B cell (primary cell): ENCODE measurements around the gene RPUSD3. TPM values are rescaled to one million over a fixed set of nuclear protein-coding genes. Genes with fewer than 3 reads are reported as not detected.

Experiments used
- ATAC-seq: fragments of 200-7000 bp; cut with Tn5 transposase; one replicate; pipeline ENCODE4 v1.10.0; 2021; ENCODE audit warnings: low read depth, mild to moderate bottlenecking, moderate number of reproducible peaks, moderate library complexity
- CTCF ChIA-PET: fragments of 350-600 bp; sonication (Branson Sonifier 250); formaldehyde crosslinking; loops from one replicate; lab custom pipeline; 2021; ENCODE audit warnings: antibody characterized with exemption, inconsistent platforms; lab: Charles Lee
- POLR2A ChIA-PET: fragments of 350-600 bp; sonication (Branson Sonifier 250); formaldehyde crosslinking; loops from one replicate; lab custom pipeline; 2021; ENCODE audit warnings: antibody characterized with exemption; lab: Charles Lee
- DNase-seq: peaks from one replicate; pipeline ENCODE4 v3.0.0; 2013
- H2AFZ ChIP-seq: 2 replicates; pipeline ENCODE4 v1.6.1; 2012; ENCODE audit warnings: mild to moderate bottlenecking, low read depth, low read length; ENCODE audit not compliant: insufficient read depth, poor library complexity, severe bottlenecking
- H3K27ac ChIP-seq, 2 donors: 1 replicate in 1 of 2; 2 replicates in 1 of 2; pipeline ENCODE4 v1.5.1; 2012 to 2013; ENCODE audit warnings: low read length in 2 of 2, mild to moderate bottlenecking in 2 of 2, moderate library complexity in 1 of 2
- H3K27me3 ChIP-seq, 4 experiments: fragments of 200-600 bp in 1 of 4; sonication (generic) in 1 of 4; replicated peaks in 1 of 4; 1 replicate in 2 of 4; 2 replicates in 2 of 4; pipeline versions ENCODE4 v1.6.1 to v1.7.0; 2013 to 2016; ENCODE audit warnings: low read length in 3 of 4, mild to moderate bottlenecking in 2 of 4, mixed read lengths in 1 of 4, moderate library complexity in 1 of 4; ENCODE audit not compliant: insufficient read depth in 4 of 4, control insufficient read depth in 3 of 4; ENCODE audit errors: control extremely low read depth in 1 of 4
- H3K36me3 ChIP-seq, 2 experiments: replicated peaks in 1 of 2; 1 replicate in 1 of 2; 2 replicates in 1 of 2; pipeline versions ENCODE4 v1.6.1 to v1.7.1; 2013; ENCODE audit warnings: low read length in 1 of 2; ENCODE audit not compliant: insufficient read depth in 2 of 2, control insufficient read depth in 1 of 2; ENCODE audit errors: control extremely low read depth in 1 of 2, extremely low read depth in 1 of 2
- H3K4me1 ChIP-seq, 2 donors: fragments of 200-600 bp in 1 of 2; sonication (generic) in 1 of 2; 1 replicate in 1 of 2; 2 replicates in 1 of 2; pipeline versions ENCODE4 v1.5.1 to v1.6.1; 2013 to 2017; ENCODE audit warnings: low read length in 2 of 2; ENCODE audit not compliant: control insufficient read depth in 2 of 2, insufficient read depth in 2 of 2
- H3K4me2 ChIP-seq: replicated peaks from 2 replicates; pipeline ENCODE3; 2012; ENCODE audit warnings: mild to moderate bottlenecking, low read depth, low read length; ENCODE audit not compliant: poor library complexity, severe bottlenecking
- H3K4me3 ChIP-seq, 5 experiments: fragments of 200-600 bp in 1 of 5; sonication (generic) in 1 of 5; 1 replicate in 3 of 5; 2 replicates in 2 of 5; pipeline versions ENCODE4 v1.5.1 to v1.7.0; 2011 to 2016; ENCODE audit warnings: low read length in 4 of 5, mild to moderate bottlenecking in 4 of 5, low read depth in 2 of 5, control low read depth in 1 of 5, moderate library complexity in 1 of 5; ENCODE audit not compliant: insufficient read depth in 1 of 5; ENCODE audit errors: control extremely low read depth in 1 of 5, extremely low read depth in 1 of 5
- H3K79me2 ChIP-seq: fragments of 200-600 bp; sonication (generic); one replicate; pipeline ENCODE4 v1.6.0; 2016; ENCODE audit warnings: low read length; ENCODE audit not compliant: control insufficient read depth, insufficient read depth
- H3K9ac ChIP-seq: fragments of 200-600 bp; sonication (generic); 2 replicates; pipeline ENCODE4 v1.6.1; 2017; ENCODE audit warnings: mild to moderate bottlenecking, low read length, moderate library complexity
- H3K9me3 ChIP-seq, 3 donors: one replicate each; pipeline versions ENCODE4 v1.6.1 to v1.7.1; 2013; ENCODE audit warnings: low read length in 2 of 3; ENCODE audit not compliant: control insufficient read depth in 2 of 3, insufficient read depth in 1 of 3; ENCODE audit errors: control extremely low read depth in 1 of 3
- H4K20me1 ChIP-seq: 2 replicates; pipeline ENCODE4 v1.6.0; 2012; ENCODE audit warnings: mild to moderate bottlenecking, low read length; ENCODE audit not compliant: insufficient read depth, control insufficient read depth, poor library complexity, severe bottlenecking
- H3K27ac Mint-ChIP-seq: one replicate; pipeline ENCODE4 v1.8.0; 2021; ENCODE audit warnings: mixed read lengths
- H3K27me3 Mint-ChIP-seq: one replicate; pipeline ENCODE4 v1.8.0; 2021; ENCODE audit warnings: mixed read lengths
- H3K4me1 Mint-ChIP-seq: one replicate; pipeline ENCODE4 v1.8.0; 2021; ENCODE audit warnings: mixed read lengths
- H3K4me3 Mint-ChIP-seq: one replicate; pipeline ENCODE4 v1.8.0; 2021; ENCODE audit warnings: mixed read lengths
- H3K9me3 Mint-ChIP-seq: one replicate; pipeline ENCODE4 v1.8.0; 2022; ENCODE audit warnings: mixed read lengths; ENCODE audit not compliant: insufficient read depth
- CTCF ChIP-seq: fragments of 200-600 bp; IDR thresholded peaks from one replicate; pipeline ENCODE4 v1.8.0; 2022; ENCODE audit warnings: antibody characterized with exemption, mild to moderate bottlenecking
- EZH2 ChIP-seq: IDR thresholded peaks from 2 replicates; pipeline ENCODE4 v1.6.1; 2012; ENCODE audit warnings: borderline replicate concordance, low read depth, mild to moderate bottlenecking, moderate library complexity, low read length; ENCODE audit not compliant: insufficient read depth, poor library complexity, severe bottlenecking
- WGBS: methylation state at CpG from one replicate; pipeline ENCODE4 v1.1.5; 2013; ENCODE audit warnings: missing lambda C conversion rate; ENCODE audit not compliant: insufficient coverage; 5-methylcytosine and 5-hydroxymethylcytosine counted together
- intact Hi-C: fragments of 100-400 bp; cut with micrococcal nuclease; formaldehyde crosslinking; loops from one replicate; pipeline ENCODE4 v1.10.0; 2022
- polyA plus RNA-seq: library from polyadenylated mRNA; depleted of rRNA; stranded (reverse); fragments of >200 nt; gene quantifications from 2 replicates; pipeline ENCODE4 v1.2.3, GENCODE V29; 2012
- total RNA-seq, 2 donors: library from RNA; stranded (reverse); fragments of 120-200 nt in 1 of 2; gene quantifications; 1 replicate in 1 of 2; 2 replicates in 1 of 2; pipeline versions ENCODE4 v1.2.3 to v1.2.4, GENCODE V29; 2013 to 2022

The RPUSD3 gene
- total and polyA plus RNA-seq, 2 donors (not counting 1 experiment from before 2014, with no cell fraction given): 57.0 to 60.7 TPM

- TF ChIP-seq CTCF (no peak), EZH2 (no peak)
- ATAC-seq: no peak
- WGBS: 94% methylated on average over 16 of the region's 18 CpGs
- Histone ChIP-seq H3K27me3 (no peaks in the 10 kb centered on the region), H3K4me3 (no peak overlapping the region), H3K9me3 (no peaks in the 10 kb centered on the region), H4K20me1 (no peaks in the 10 kb centered on the region), H3K27ac (no peak overlapping the region), H3K4me1 (no peaks in the 10 kb centered on the region), H3K4me2 (no peak overlapping the region), H3K79me2 (no peaks in the 10 kb centered on the region), H3K36me3 (peaks cover 4 to 26% of the 10 kb centered on the region in 2 experiments), H2AFZ (no peak overlapping the region), H3K9ac (no peak overlapping the region)
- ChIA-PET CTCF (no interaction called here), POLR2A (no interaction called here)
- no peaks in the 10 kb centered on the region for H3K27me3 Mint-ChIP-seq
- no peak overlapping the region for H3K4me3 Mint-ChIP-seq
- H3K9me3 Mint-ChIP-seq: no peaks in the 10 kb centered on the region
- DNase-seq: no peak
- H3K4me1 Mint-ChIP-seq: no peaks in the 10 kb centered on the region
- H3K27ac Mint-ChIP-seq: no peak overlapping the region
- intact Hi-C loops: no loop called here
Observed at GRCh38 chr3:9834520-9835380, 9.1 kb downstream of the RPUSD3 start.

GRCh38 chr3:9833078-9833477, 10.7 kb downstream of the RPUSD3 start:
- no peaks in the 10 kb centered on the region for H3K4me1 ChIP-seq
- ChIA-PET POLR2A (no interaction called here), CTCF (no interaction called here)
- intact Hi-C loops: no loop called here
- H3K27me3 Mint-ChIP-seq: no peaks in the 10 kb centered on the region
- no peaks in the 10 kb centered on the region for H3K79me2 ChIP-seq
- peaks cover 2 to 25% of the 10 kb centered on the region in 2 experiments for H3K36me3 ChIP-seq
- H3K4me1 Mint-ChIP-seq: no peaks in the 10 kb centered on the region
- no peak overlapping the region for H2AFZ ChIP-seq
- H3K9ac ChIP-seq: no peak overlapping the region
- H3K27me3 ChIP-seq: no peaks in the 10 kb centered on the region
- no peak overlapping the region for H3K4me2 ChIP-seq
- no peak overlapping the region for H3K4me3 ChIP-seq
- no peak overlapping the region for H3K27ac Mint-ChIP-seq
- ATAC-seq: no peak
- no peak overlapping the region for H3K27ac ChIP-seq
- H3K9me3 ChIP-seq: no peaks in the 10 kb centered on the region
- no peaks in the 10 kb centered on the region for H3K9me3 Mint-ChIP-seq
- no peak for TF ChIP-seq EZH2
- no peak for TF ChIP-seq CTCF
- no peak overlapping the region for H3K4me3 Mint-ChIP-seq
- WGBS: 95% methylated on average over 7 of the region's 9 CpGs
- no peak for DNase-seq
- no peaks in the 10 kb centered on the region for H4K20me1 ChIP-seq
